ENCODE results near the gene MSL3. TPM values are rescaled to one million over a fixed set of nuclear protein-coding genes. Genes with fewer than 3 reads are reported as not detected.

Gene MSL3
- 19.9 TPM for total RNA-seq

- peak; percentile 73 for DNase-seq
These were observed at the start of gene MSL3 for GRCh38 chrX:11757719-11758399. MSL3 (plus strand) TSS chrX:11758237; CDS start chrX:11758264, 27 bp downstream.

- no peak for DNase-seq
These were observed 35.7 kb upstream of the MSL3 start for GRCh38 chrX:11722304-11722703.

GRCh38 chrX:11724122-11725017, 33.7 kb upstream of the MSL3 start:
- peak; percentile 45 for DNase-seq

- no peak for DNase-seq
These were observed 32.2 kb upstream of the MSL3 start for GRCh38 chrX:11725631-11726442.

GRCh38 chrX:11728556-11728955, 29.5 kb upstream of the MSL3 start:
- no peak for DNase-seq

GRCh38 chrX:11733614-11734013, 24.4 kb upstream of the MSL3 start:
- DNase-seq: no peak

GRCh38 chrX:11739776-11740175, 18.3 kb upstream of the MSL3 start:
- no peak for DNase-seq

- DNase-seq: no peak
These were observed 17.2 kb upstream of the MSL3 start for GRCh38 chrX:11740794-11741193.

GRCh38 chrX:11741574-11741973, 16.5 kb upstream of the MSL3 start:
- DNase-seq: no peak

- no peak for DNase-seq
These were observed 12.2 kb upstream of the MSL3 start for GRCh38 chrX:11745881-11746280.

- peak; percentile 14 for DNase-seq
These were observed 8.0 kb upstream of the MSL3 start for GRCh38 chrX:11750046-11750445.

- no peak for DNase-seq
These were observed 7.3 kb upstream of the MSL3 start for GRCh38 chrX:11750694-11751093.

GRCh38 chrX:11751261-11751660, 6.8 kb upstream of the MSL3 start:
- DNase-seq: no peak

- no peak for DNase-seq
These were observed 4.4 kb upstream of the MSL3 start for GRCh38 chrX:11753668-11754067.

GRCh38 chrX:11754958-11755645, 2.9 kb upstream of the MSL3 start:
- no peak for DNase-seq

GRCh38 chrX:11755724-11756123, 2.3 kb upstream of the MSL3 start:
- DNase-seq: no peak

- DNase-seq: no peak
These were observed 1.4 kb upstream of the MSL3 start for GRCh38 chrX:11756354-11757318.

GRCh38 chrX:11757397-11757718, 679 bp upstream of the MSL3 start:
- no peak for DNase-seq

- peak; percentile 92 for DNase-seq
These were observed 549 bp downstream of the MSL3 start for GRCh38 chrX:11758400-11759171.

- no peak for DNase-seq
These were observed 1.1 kb downstream of the MSL3 start for GRCh38 chrX:11759172-11759460.

All from tongue (tissue), 2 donors.